Stimulated activated CD4-positive, alpha-beta T cell treated with anti-CD3 and anti-CD28 coated beads, Interleukin-2, amount 100 ng/mL, for 48 hours (primary cell): Measurements from ENCODE around the gene TM7SF3.

Experiments used
- DNase-seq, 2 donors: peaks; one replicate each; pipeline ENCODE4 v3.0.0-alpha.2; 2020

The TM7SF3 gene

GRCh38 chr12:27014859-27015729 lies 910 bp upstream of the TM7SF3 start:
- no peak for DNase-seq

GRCh38 chr12:27013611-27014084 lies 536 bp downstream of the TM7SF3 start:
- DNase-seq = peak in 1 of 2 donors; percentile 28

GRCh38 chr12:27012982-27013255 lies 1.3 kb downstream of the TM7SF3 start:
- DNase-seq = no peak

- DNase-seq = no peak
Measured at GRCh38 chr12:27012239-27012981, 1.8 kb downstream of the TM7SF3 start.

- no peak for DNase-seq
Measured at GRCh38 chr12:27009881-27010301, 4.3 kb downstream of the TM7SF3 start.

- no peak for DNase-seq
Measured at GRCh38 chr12:27008081-27008480, 6.1 kb downstream of the TM7SF3 start.

- DNase-seq = no peak
Measured at GRCh38 chr12:27006797-27007467, 7.3 kb downstream of the TM7SF3 start.

GRCh38 chr12:27005495-27005894 lies 8.7 kb downstream of the TM7SF3 start:
- no peak for DNase-seq

- no peak for DNase-seq
Measured at GRCh38 chr12:27003421-27004381, 10.5 kb downstream of the TM7SF3 start.

- DNase-seq = no peak
Measured at GRCh38 chr12:27002141-27002540, 12.0 kb downstream of the TM7SF3 start.

GRCh38 chr12:27001663-27002062 lies 12.5 kb downstream of the TM7SF3 start:
- DNase-seq = no peak

- DNase-seq = no peak
Measured at GRCh38 chr12:27000961-27001360, 13.2 kb downstream of the TM7SF3 start.

GRCh38 chr12:26997003-26997402 lies 17.2 kb downstream of the TM7SF3 start:
- DNase-seq = no peak

- DNase-seq = no peak
Measured at GRCh38 chr12:26995706-26996105, 18.5 kb downstream of the TM7SF3 start.

- no peak for DNase-seq
Measured at GRCh38 chr12:26994109-26994508, 20.1 kb downstream of the TM7SF3 start.

GRCh38 chr12:26991826-26992225 lies 22.4 kb downstream of the TM7SF3 start:
- no peak for DNase-seq

GRCh38 chr12:26989873-26990272 lies 24.3 kb downstream of the TM7SF3 start:
- no peak for DNase-seq

- no peak for DNase-seq
Measured at GRCh38 chr12:26988703-26989102, 25.5 kb downstream of the TM7SF3 start.

- no peak for DNase-seq
Measured at GRCh38 chr12:26987634-26988424, 26.4 kb downstream of the TM7SF3 start.

- no peak for DNase-seq
Measured at GRCh38 chr12:26982866-26983265, 31.3 kb downstream of the TM7SF3 start.

- DNase-seq = no peak
Measured at GRCh38 chr12:26979733-26980132, 34.5 kb downstream of the TM7SF3 start.

- DNase-seq = no peak
Measured at GRCh38 chr12:26978801-26979200, 35.4 kb downstream of the TM7SF3 start.
